B cell (primary cell): Measurements from ENCODE around the gene RERE. TPM values are rescaled to one million over a fixed set of nuclear protein-coding genes. Genes with fewer than 3 reads are reported as not detected.

Experiments
- ATAC-seq: fragments of 200-7000 bp; cut with Tn5 transposase; one replicate; pipeline ENCODE4 v1.10.0; 2021; ENCODE audit warnings: low read depth, mild to moderate bottlenecking, moderate number of reproducible peaks, moderate library complexity
- CTCF ChIA-PET: fragments of 350-600 bp; sonication (Branson Sonifier 250); formaldehyde crosslinking; loops from one replicate; lab custom pipeline; 2021; ENCODE audit warnings: antibody characterized with exemption, inconsistent platforms; lab: Charles Lee
- POLR2A ChIA-PET: fragments of 350-600 bp; sonication (Branson Sonifier 250); formaldehyde crosslinking; loops from one replicate; lab custom pipeline; 2021; ENCODE audit warnings: antibody characterized with exemption; lab: Charles Lee
- DNase-seq: peaks from one replicate; pipeline ENCODE4 v3.0.0; 2013
- H2AFZ ChIP-seq: 2 replicates; pipeline ENCODE4 v1.6.1; 2012; ENCODE audit warnings: mild to moderate bottlenecking, low read depth, low read length; ENCODE audit not compliant: insufficient read depth, poor library complexity, severe bottlenecking
- H3K27ac ChIP-seq, 2 donors: 1 replicate in 1 of 2; 2 replicates in 1 of 2; pipeline ENCODE4 v1.5.1; 2012 to 2013; ENCODE audit warnings: low read length in 2 of 2, mild to moderate bottlenecking in 2 of 2, moderate library complexity in 1 of 2
- H3K27me3 ChIP-seq, 4 experiments: fragments of 200-600 bp in 1 of 4; sonication (generic) in 1 of 4; replicated peaks in 1 of 4; 1 replicate in 2 of 4; 2 replicates in 2 of 4; pipeline versions ENCODE4 v1.6.1 to v1.7.0; 2013 to 2016; ENCODE audit warnings: low read length in 3 of 4, mild to moderate bottlenecking in 2 of 4, mixed read lengths in 1 of 4, moderate library complexity in 1 of 4; ENCODE audit not compliant: insufficient read depth in 4 of 4, control insufficient read depth in 3 of 4; ENCODE audit errors: control extremely low read depth in 1 of 4
- H3K36me3 ChIP-seq, 2 experiments: replicated peaks in 1 of 2; 1 replicate in 1 of 2; 2 replicates in 1 of 2; pipeline versions ENCODE4 v1.6.1 to v1.7.1; 2013; ENCODE audit warnings: low read length in 1 of 2; ENCODE audit not compliant: insufficient read depth in 2 of 2, control insufficient read depth in 1 of 2; ENCODE audit errors: control extremely low read depth in 1 of 2, extremely low read depth in 1 of 2
- H3K4me1 ChIP-seq, 2 donors: fragments of 200-600 bp in 1 of 2; sonication (generic) in 1 of 2; 1 replicate in 1 of 2; 2 replicates in 1 of 2; pipeline versions ENCODE4 v1.5.1 to v1.6.1; 2013 to 2017; ENCODE audit warnings: low read length in 2 of 2; ENCODE audit not compliant: control insufficient read depth in 2 of 2, insufficient read depth in 2 of 2
- H3K4me2 ChIP-seq: replicated peaks from 2 replicates; pipeline ENCODE3; 2012; ENCODE audit warnings: mild to moderate bottlenecking, low read depth, low read length; ENCODE audit not compliant: poor library complexity, severe bottlenecking
- H3K4me3 ChIP-seq, 5 experiments: fragments of 200-600 bp in 1 of 5; sonication (generic) in 1 of 5; 1 replicate in 3 of 5; 2 replicates in 2 of 5; pipeline versions ENCODE4 v1.5.1 to v1.7.0; 2011 to 2016; ENCODE audit warnings: low read length in 4 of 5, mild to moderate bottlenecking in 4 of 5, low read depth in 2 of 5, control low read depth in 1 of 5, moderate library complexity in 1 of 5; ENCODE audit not compliant: insufficient read depth in 1 of 5; ENCODE audit errors: control extremely low read depth in 1 of 5, extremely low read depth in 1 of 5
- H3K79me2 ChIP-seq: fragments of 200-600 bp; sonication (generic); one replicate; pipeline ENCODE4 v1.6.0; 2016; ENCODE audit warnings: low read length; ENCODE audit not compliant: control insufficient read depth, insufficient read depth
- H3K9ac ChIP-seq: fragments of 200-600 bp; sonication (generic); 2 replicates; pipeline ENCODE4 v1.6.1; 2017; ENCODE audit warnings: mild to moderate bottlenecking, low read length, moderate library complexity
- H3K9me3 ChIP-seq, 3 donors: one replicate each; pipeline versions ENCODE4 v1.6.1 to v1.7.1; 2013; ENCODE audit warnings: low read length in 2 of 3; ENCODE audit not compliant: control insufficient read depth in 2 of 3, insufficient read depth in 1 of 3; ENCODE audit errors: control extremely low read depth in 1 of 3
- H4K20me1 ChIP-seq: 2 replicates; pipeline ENCODE4 v1.6.0; 2012; ENCODE audit warnings: mild to moderate bottlenecking, low read length; ENCODE audit not compliant: insufficient read depth, control insufficient read depth, poor library complexity, severe bottlenecking
- H3K27ac Mint-ChIP-seq: one replicate; pipeline ENCODE4 v1.8.0; 2021; ENCODE audit warnings: mixed read lengths
- H3K27me3 Mint-ChIP-seq: one replicate; pipeline ENCODE4 v1.8.0; 2021; ENCODE audit warnings: mixed read lengths
- H3K4me1 Mint-ChIP-seq: one replicate; pipeline ENCODE4 v1.8.0; 2021; ENCODE audit warnings: mixed read lengths
- H3K4me3 Mint-ChIP-seq: one replicate; pipeline ENCODE4 v1.8.0; 2021; ENCODE audit warnings: mixed read lengths
- H3K9me3 Mint-ChIP-seq: one replicate; pipeline ENCODE4 v1.8.0; 2022; ENCODE audit warnings: mixed read lengths; ENCODE audit not compliant: insufficient read depth
- CTCF ChIP-seq: fragments of 200-600 bp; IDR thresholded peaks from one replicate; pipeline ENCODE4 v1.8.0; 2022; ENCODE audit warnings: antibody characterized with exemption, mild to moderate bottlenecking
- EZH2 ChIP-seq: IDR thresholded peaks from 2 replicates; pipeline ENCODE4 v1.6.1; 2012; ENCODE audit warnings: borderline replicate concordance, low read depth, mild to moderate bottlenecking, moderate library complexity, low read length; ENCODE audit not compliant: insufficient read depth, poor library complexity, severe bottlenecking
- WGBS: methylation state at CpG from one replicate; pipeline ENCODE4 v1.1.5; 2013; ENCODE audit warnings: missing lambda C conversion rate; ENCODE audit not compliant: insufficient coverage; 5-methylcytosine and 5-hydroxymethylcytosine counted together
- intact Hi-C: fragments of 100-400 bp; cut with micrococcal nuclease; formaldehyde crosslinking; loops from one replicate; pipeline ENCODE4 v1.10.0; 2022
- polyA plus RNA-seq: library from polyadenylated mRNA; depleted of rRNA; stranded (reverse); fragments of >200 nt; gene quantifications from 2 replicates; pipeline ENCODE4 v1.2.3, GENCODE V29; 2012
- total RNA-seq, 2 donors: library from RNA; stranded (reverse); fragments of 120-200 nt in 1 of 2; gene quantifications; 1 replicate in 1 of 2; 2 replicates in 1 of 2; pipeline versions ENCODE4 v1.2.3 to v1.2.4, GENCODE V29; 2013 to 2022

The RERE gene
- total and polyA plus RNA-seq, 2 donors (not counting 1 experiment from before 2014, with no cell fraction given) = 27.3 to 132 TPM

- no peak overlapping the region for H3K9ac ChIP-seq
- peaks cover 9% of the 10 kb centered on the region for H3K27me3 Mint-ChIP-seq
- TF ChIP-seq EZH2 = no peak
- no peak for TF ChIP-seq CTCF
- no peak overlapping the region for H3K27ac ChIP-seq
- H3K4me1 Mint-ChIP-seq = no peaks in the 10 kb centered on the region
- no peak overlapping the region for H3K4me2 ChIP-seq
- H3K27ac Mint-ChIP-seq = no peak overlapping the region
- 96% methylated on average over 20 of the region's 21 CpGs for WGBS
- no peaks in the 10 kb centered on the region for H3K4me1 ChIP-seq
- no peak for DNase-seq
- H3K36me3 ChIP-seq = no peaks in the 10 kb centered on the region
- no peak overlapping the region for H3K4me3 ChIP-seq
- CTCF ChIA-PET = no interaction called here
- intact Hi-C loops = no loop called here
- POLR2A ChIA-PET = interaction anchor here (0.8 kb wide), 1 partner anchor 12 kb away, joined by 4 read pairs; no protein-coding TSS in a partner anchor
- no peak overlapping the region for H3K4me3 Mint-ChIP-seq
- no peaks in the 10 kb centered on the region for H3K9me3 ChIP-seq
- peaks cover 3% of the 10 kb centered on the region for H3K9me3 Mint-ChIP-seq
- no peaks in the 10 kb centered on the region for H4K20me1 ChIP-seq
- no peaks in the 10 kb centered on the region for H3K27me3 ChIP-seq
- H3K79me2 ChIP-seq = no peaks in the 10 kb centered on the region
- no peak for ATAC-seq
- no peak overlapping the region for H2AFZ ChIP-seq
Observed at GRCh38 chr1:8325771-8326170, 491.7 kb downstream of the RERE start.

GRCh38 chr1:8324176-8324810 is 493.1 kb downstream of the RERE start:
- intact Hi-C loops = no loop called here
- H3K9me3 ChIP-seq = no peaks in the 10 kb centered on the region
- TF ChIP-seq CTCF (no peak), EZH2 (no peak)
- no peak for ATAC-seq
- H3K79me2 ChIP-seq = no peaks in the 10 kb centered on the region
- WGBS = 92% methylated on average over 25 of the region's 32 CpGs
- peaks cover 0 to 3% (median 0%) of the 10 kb centered on the region in 4 experiments for H3K27me3 ChIP-seq
- no peak for DNase-seq
- POLR2A ChIA-PET = no interaction called here
- H3K9ac ChIP-seq = no peak overlapping the region
- no peak overlapping the region for H3K4me3 ChIP-seq
- no peak overlapping the region for H3K27ac ChIP-seq
- Mint-ChIP-seq H3K27ac (no peak overlapping the region), H3K27me3 (peaks cover 10% of the 10 kb centered on the region), H3K9me3 (peaks cover 3% of the 10 kb centered on the region), H3K4me1 (peaks cover 1% of the 10 kb centered on the region), H3K4me3 (no peak overlapping the region)
- no peak overlapping the region for H3K4me2 ChIP-seq
- H2AFZ ChIP-seq = no peak overlapping the region
- H3K36me3 ChIP-seq = no peaks in the 10 kb centered on the region
- no peaks in the 10 kb centered on the region for H3K4me1 ChIP-seq
- CTCF ChIA-PET = no interaction called here
- no peaks in the 10 kb centered on the region for H4K20me1 ChIP-seq
